Uterus (tissue), 2 donors: ENCODE results near the gene NOG.

Experiments used
- CTCF ChIP-seq, 4 experiments: fragments of 200-600 bp in 2 of 4; fragments of 450-650 bp in 2 of 4; sonication (generic) in 2 of 4; IDR thresholded peaks; one replicate each; pipeline ENCODE4 v1.5.1; 2016 to 2019; ENCODE audit warnings: antibody characterized with exemption in 4 of 4, mild to moderate bottlenecking in 2 of 4, moderate library complexity in 1 of 4
- POLR2A ChIP-seq, 2 donors: fragments of 450-650 bp; IDR thresholded peaks; one replicate each; pipeline ENCODE4 v1.6.1; 2016; ENCODE audit warnings: antibody characterized with exemption in 2 of 2, mild to moderate bottlenecking in 1 of 2, moderate library complexity in 1 of 2

GRCh38 chr17:56587298-56587697 is 6.2 kb upstream of the NOG start:
- no peak for TF ChIP-seq CTCF (IDR thresholded peaks at IDR 0.05)
- no peak for TF ChIP-seq POLR2A (IDR thresholded peaks at IDR 0.05)
